ENCODE results near the gene PPP1R18. TPM values are rescaled to one million over a fixed set of nuclear protein-coding genes. Genes with fewer than 3 reads are reported as not detected.
A peak's percentile ranks its signal among the peaks of the same experiment; 100 is the strongest.

The PPP1R18 gene
- total RNA-seq, 1 experiment from 2014 or later = 33.6 TPM

DNA sequence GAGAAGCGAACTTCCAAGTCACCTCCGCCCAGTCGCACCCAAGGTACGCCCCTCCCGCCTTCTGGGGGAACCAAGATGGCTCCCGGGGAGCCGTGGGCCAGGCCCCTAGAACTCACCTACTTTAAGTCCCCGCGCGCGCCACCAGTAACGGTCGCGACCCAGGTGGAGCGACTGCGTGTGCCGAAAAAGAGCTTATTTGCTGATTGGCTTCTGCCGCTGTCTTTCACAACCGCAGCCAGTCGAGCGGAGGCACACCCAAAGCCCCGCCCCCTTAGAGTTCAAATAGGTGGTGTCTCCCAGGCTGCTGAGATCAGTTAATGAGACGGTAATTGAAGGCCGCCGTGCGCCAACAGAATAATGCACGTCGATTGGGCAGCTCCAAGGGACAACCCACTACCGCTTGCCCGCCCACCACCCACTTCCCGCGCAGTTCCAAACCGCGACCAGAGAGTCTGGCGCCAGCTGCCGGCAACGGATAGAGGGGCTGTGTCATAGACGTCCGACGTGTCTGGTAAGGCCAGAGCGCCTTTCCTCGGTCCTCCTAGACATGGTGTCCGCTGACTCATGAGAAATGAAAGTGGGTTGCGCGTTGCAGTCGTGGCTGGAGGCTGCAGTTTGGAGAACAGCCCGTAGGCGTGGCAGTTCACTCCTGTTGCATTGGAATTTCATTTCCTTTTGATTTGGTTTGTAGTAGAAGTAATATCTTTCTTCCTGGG lies 30.8 kb upstream of the PPP1R18 start, which contains the start of gene MDC1 (continued):
- TF ChIP-seq CBX3 (IDR thresholded peaks at IDR 0.05; ENCODE audit: low read depth) = no peak
- no peak for TF ChIP-seq EGR1 (IDR thresholded peaks at IDR 0.05; ENCODE audit: low read depth)
- peak; percentile 73 for TF ChIP-seq ZBTB33 (IDR thresholded peaks at IDR 0.05; ENCODE audit: extremely low read depth, insufficient replicate concordance, low read length)
- no peak for TF ChIP-seq REST (IDR thresholded peaks at IDR 0.05; ENCODE audit: low read depth)

DNA sequence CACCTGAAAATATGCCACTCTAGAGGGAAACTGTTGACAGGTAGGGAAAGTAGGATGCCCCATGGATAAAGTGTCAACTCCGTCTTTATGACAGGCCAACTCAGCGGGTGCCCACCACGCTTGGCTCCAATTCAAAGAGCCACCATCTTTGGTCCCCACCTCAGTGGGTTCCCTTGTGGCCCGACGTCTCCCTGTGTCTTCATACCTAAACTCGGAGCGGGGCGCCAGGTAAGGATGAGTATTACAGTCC lies 30.4 kb upstream of the PPP1R18 start:
- Histone ChIP-seq H3K4me1 (ENCODE audit: control insufficient read depth in 1 of 2, insufficient read depth in 2 of 2, low read length in 2 of 2) (peaks cover 9 to 38% of the 10 kb centered on the region in 2 experiments), H3K36me3 (ENCODE audit: control insufficient read depth in 1 of 2, insufficient read depth in 2 of 2, low read length in 2 of 2) (peaks cover 6 to 25% of the 10 kb centered on the region in 2 experiments; a peak in 2 of 4 replicates), H4K20me1 (ENCODE audit: insufficient read depth) (no peaks in the 10 kb centered on the region), H2AFZ (ENCODE audit: low read depth, low read length, poor library complexity, severe bottlenecking) (no peak overlapping the region), H3K27me3 (ENCODE audit: insufficient read depth, low read length) (no peaks in the 10 kb centered on the region), H3K27ac (ENCODE audit: low read depth, low read length) (peak overlapping the region; percentile 89), H3K9ac (ENCODE audit: low read length) (peak overlapping the region; percentile 76), H3K79me2 (ENCODE audit: insufficient read depth, low read length) (peaks cover 39% of the 10 kb centered on the region), H3K4me2 (ENCODE audit: low read length) (peak overlapping the region; percentile 90), H3K4me3 (replicated peaks in 1 of 2; ENCODE audit: low read depth in 1 of 2, low read length in 2 of 2) (peak overlapping the region; percentile 57 to 66), H3K9me2 (ENCODE audit: insufficient read depth) (no peaks in the 10 kb centered on the region), H3K9me3 (ENCODE audit: control insufficient read depth in 1 of 2, insufficient read depth in 1 of 2, low read depth in 1 of 2, low read length in 2 of 2) (no peaks in the 10 kb centered on the region)
- RAD21 ChIA-PET (ENCODE audit: low non-redundant PET in 1 of 2, low total read pairs in 2 of 2, uncharacterized antibody in 2 of 2, unreplicated experiment in 2 of 2) = interaction anchor here in 1 of 2 experiments (0.7 kb wide), 1 partner anchor 25 kb away, joined by 4 read pairs; the partner anchor contains the start of gene NRM
- ATAC-seq (no peak), DNase-seq (ENCODE audit: low read depth, low spot score) (no peak)
- intact Hi-C loops (cut with micrococcal nuclease) = loop anchor here (1.0 to 5.0 kb wide), 2 partner anchors 27 to 160 kb away; partner anchors contain the start of genes GNL1, NRM and PRR3
- TSS peak; percentile 71 for BruUV-seq (replicated peaks)
- CTCF ChIA-PET = interaction anchor here (1.0 to 2.3 kb wide), 5 partner anchors 14 to 172 kb away, joined by 4 to 11 read pairs (median 8); partner anchors contain the start of gene DHX16
- POLR2A ChIA-PET = interaction anchor here (0.7 to 3.0 kb wide), 20 partner anchors 10 to 1821 kb away, joined by 3 to 25 read pairs (median 4); partner anchors contain the start of genes IER3, MRPS18B, NRM and PPP1R10
- 0 out of 2 replicates have a peak, but pooled peaks have one; percentile 19 for TF ChIP-seq ZFX (IDR thresholded peaks at IDR 0.05)
- no peak for TF ChIP-seq POLR2A (IDR thresholded peaks at IDR 0.05; ENCODE audit: borderline replicate concordance, extremely low read depth, insufficient read depth, insufficient read length)

Measured in HCT116 (cell line).